ENCODE results near the gene PRDM16. TPM values are rescaled to one million over a fixed set of nuclear protein-coding genes. Genes with fewer than 3 reads are reported as not detected.

Gene PRDM16
- total and polyA plus RNA-seq, 2 of the 8 experiments (the other 6 are each of a cell fraction or from before 2014, with no cell fraction given) = 0.39 to 0.43 TPM

GRCh38 chr1:3065797-3066196 lies 3.2 kb upstream of the PRDM16 start:
- H3K23me2 ChIP-seq (ENCODE audit: low read depth, low read length) = peaks cover 11% of the 10 kb centered on the region; the same call in 1 of the 2 replicates
- H3K23ac ChIP-seq (ENCODE audit: insufficient read length) = no peak overlapping the region
- H3K18ac ChIP-seq (ENCODE audit: extremely low read depth, low read length) = no peak overlapping the region
- no peak overlapping the region for H2AK5ac ChIP-seq (ENCODE audit: low read depth, low read length)
- no peak overlapping the region for H4K8ac ChIP-seq (ENCODE audit: extremely low read depth, insufficient read depth, low read length)
- H4K20me1 ChIP-seq (replicated peaks in 1 of 2; ENCODE audit: control insufficient read depth in 1 of 2, insufficient read depth in 2 of 2, low read length in 2 of 2) = peaks cover 3 to 13% of the 10 kb centered on the region in 2 experiments
- no peak overlapping the region for H2BK5ac ChIP-seq (ENCODE audit: low read depth, low read length)
- DNase-seq (ENCODE audit: low read depth in 1 of 2, low spot score in 2 of 2) (no peak), FAIRE-seq (no peak)
- peaks cover 86 to 96% (median 92%) of the 10 kb centered on the region in 4 experiments for H3K27me3 ChIP-seq (replicated peaks in 1 of 4; ENCODE audit: control insufficient read depth in 3 of 4, extremely low read depth in 1 of 4, insufficient read depth in 3 of 4, low read length in 3 of 4)
- H3K4ac ChIP-seq (replicated peaks; ENCODE audit: insufficient read length, low read depth, low read length) = no peak overlapping the region
- no peak overlapping the region for H2BK120ac ChIP-seq (replicated peaks; ENCODE audit: low read depth, low read length)
- no peaks in the 10 kb centered on the region for H3K9me3 ChIP-seq (ENCODE audit: insufficient read depth in 2 of 2, low read depth in 1 of 2, low read length in 1 of 2)
- H3K79me1 ChIP-seq (ENCODE audit: low read depth, low read length) = no peaks in the 10 kb centered on the region
- no peak overlapping the region for H4K5ac ChIP-seq (ENCODE audit: insufficient read length, low read depth, low read length)
- H4K91ac ChIP-seq (replicated peaks; ENCODE audit: insufficient read length, low read length) = no peak overlapping the region
- H3K4me2 ChIP-seq (ENCODE audit: insufficient read depth in 1 of 2, low read depth in 2 of 2, low read length in 2 of 2) = no peak overlapping the region
- WGBS, 2 experiments (ENCODE audit: extremely low coverage in 1 of 2, insufficient coverage in 1 of 2, insufficient read length in 1 of 2, insufficient replicate concordance in 2 of 2, low coverage in 1 of 2, low lambda C conversion rate in 2 of 2, missing lambda C conversion rate in 1 of 2) = 63% methylated on average over 7 of the region's 7 CpGs; no CpG with 5 or more reads in 1 of the 2 experiments
- H3K36me3 ChIP-seq (ENCODE audit: control insufficient read depth in 2 of 4, insufficient read depth in 4 of 4, low read length in 3 of 4) = peaks cover 0 to 11% (median 0%) of the 10 kb centered on the region in 4 experiments; a peak in 1 of 8 replicates
- ChIA-PET CTCF (ENCODE audit: partially characterized antibody) (interaction anchor here (0.9 to 3.3 kb wide), 5 partner anchors 121 to 337 kb away, joined by 3 to 32 read pairs (median 4); no protein-coding TSS in a partner anchor), POLR2A (ENCODE audit: partially characterized antibody) (no interaction called here)
- no peak overlapping the region for H3K9ac ChIP-seq (replicated peaks in 1 of 4; ENCODE audit: extremely low read depth in 1 of 4, low read depth in 3 of 4, low read length in 3 of 4)
- H3K4me3 ChIP-seq (ENCODE audit: extremely low read depth in 1 of 4, insufficient read depth in 2 of 4, low read depth in 3 of 4, low read length in 4 of 4) = no peak overlapping the region
- no peak overlapping the region for H2BK20ac ChIP-seq (ENCODE audit: low read length)
- H2BK12ac ChIP-seq (ENCODE audit: low read depth, low read length) = no peak overlapping the region
- no peak overlapping the region for H2AFZ ChIP-seq (ENCODE audit: low read length)
- no peaks in the 10 kb centered on the region for H3K79me2 ChIP-seq (ENCODE audit: control insufficient read depth in 1 of 2, insufficient read depth in 2 of 2, low read length in 2 of 2)
- no peak overlapping the region for H3K56ac ChIP-seq (replicated peaks; ENCODE audit: insufficient read length, low read depth, low read length)
- H3K4me1 ChIP-seq (replicated peaks in 1 of 4; ENCODE audit: control insufficient read depth in 3 of 4, insufficient read depth in 4 of 4, low read length in 3 of 4) = peaks cover 0 to 31% (median 18%) of the 10 kb centered on the region in 4 experiments; a peak in 6 of 7 replicates
- H3K27ac ChIP-seq (ENCODE audit: low read depth, low read length) = no peak overlapping the region
- no peak overlapping the region for H2BK15ac ChIP-seq (ENCODE audit: low read length)
- H3K14ac ChIP-seq (ENCODE audit: insufficient read length) = no peak overlapping the region
- TF ChIP-seq EGR1 (IDR thresholded peaks at IDR 0.05; ENCODE audit: borderline replicate concordance, low read depth, low read length) (no peak), BCL11A (IDR thresholded peaks at IDR 0.05; ENCODE audit: low read depth in 2 of 2, low read length in 2 of 2) (no peak), SAP30 (IDR thresholded peaks at IDR 0.05; ENCODE audit: insufficient read depth, insufficient replicate concordance, low read length) (no peak), JUN (IDR thresholded peaks at IDR 0.05; ENCODE audit: low read depth, low read length) (no peak)

All from H1 (cell line).